ENCODE results near the gene RAPGEF4. TPM values are rescaled to one million over a fixed set of nuclear protein-coding genes. Genes with fewer than 3 reads are reported as not detected.

Gene RAPGEF4
- total and polyA plus RNA-seq, 9 of the 15 experiments (the other 6 are each of a cell fraction or from before 2014, with no cell fraction given), result 0.04 to 0.33 (median 0.13) TPM; not detected in 6

DNA sequence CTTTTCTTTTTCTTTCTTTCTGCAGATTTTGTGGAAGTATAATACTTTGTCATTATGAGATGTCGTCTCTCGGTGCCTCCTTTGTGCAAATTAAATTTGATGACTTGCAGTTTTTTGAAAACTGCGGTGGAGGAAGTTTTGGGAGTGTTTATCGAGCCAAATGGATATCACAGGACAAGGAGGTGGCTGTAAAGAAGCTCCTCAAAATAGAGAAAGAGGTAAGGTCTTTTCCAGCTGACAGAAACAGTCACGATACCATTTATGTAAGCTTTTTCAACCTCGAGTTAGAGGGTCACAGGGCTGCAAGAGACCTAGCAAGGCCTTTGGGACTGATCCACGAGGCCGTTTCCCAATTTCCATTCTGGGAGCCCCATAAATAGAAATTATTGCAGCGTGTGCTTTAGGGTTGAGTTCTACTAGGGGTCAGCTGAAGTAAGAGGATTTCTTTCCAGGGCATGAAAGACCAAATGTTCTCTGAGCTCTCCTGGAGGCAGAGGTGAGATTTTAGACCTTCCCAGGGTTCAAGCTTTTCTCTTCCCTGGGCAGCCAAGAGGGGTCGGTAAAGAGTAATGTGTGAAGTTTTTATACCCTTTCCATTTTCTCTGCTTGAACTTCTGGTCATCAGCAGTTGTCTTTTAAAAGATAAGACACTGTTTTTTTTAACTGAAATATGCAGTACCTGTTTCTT, 355.5 kb downstream of the RAPGEF4 start (continued):
- TF ChIP-seq, protein P1, sequence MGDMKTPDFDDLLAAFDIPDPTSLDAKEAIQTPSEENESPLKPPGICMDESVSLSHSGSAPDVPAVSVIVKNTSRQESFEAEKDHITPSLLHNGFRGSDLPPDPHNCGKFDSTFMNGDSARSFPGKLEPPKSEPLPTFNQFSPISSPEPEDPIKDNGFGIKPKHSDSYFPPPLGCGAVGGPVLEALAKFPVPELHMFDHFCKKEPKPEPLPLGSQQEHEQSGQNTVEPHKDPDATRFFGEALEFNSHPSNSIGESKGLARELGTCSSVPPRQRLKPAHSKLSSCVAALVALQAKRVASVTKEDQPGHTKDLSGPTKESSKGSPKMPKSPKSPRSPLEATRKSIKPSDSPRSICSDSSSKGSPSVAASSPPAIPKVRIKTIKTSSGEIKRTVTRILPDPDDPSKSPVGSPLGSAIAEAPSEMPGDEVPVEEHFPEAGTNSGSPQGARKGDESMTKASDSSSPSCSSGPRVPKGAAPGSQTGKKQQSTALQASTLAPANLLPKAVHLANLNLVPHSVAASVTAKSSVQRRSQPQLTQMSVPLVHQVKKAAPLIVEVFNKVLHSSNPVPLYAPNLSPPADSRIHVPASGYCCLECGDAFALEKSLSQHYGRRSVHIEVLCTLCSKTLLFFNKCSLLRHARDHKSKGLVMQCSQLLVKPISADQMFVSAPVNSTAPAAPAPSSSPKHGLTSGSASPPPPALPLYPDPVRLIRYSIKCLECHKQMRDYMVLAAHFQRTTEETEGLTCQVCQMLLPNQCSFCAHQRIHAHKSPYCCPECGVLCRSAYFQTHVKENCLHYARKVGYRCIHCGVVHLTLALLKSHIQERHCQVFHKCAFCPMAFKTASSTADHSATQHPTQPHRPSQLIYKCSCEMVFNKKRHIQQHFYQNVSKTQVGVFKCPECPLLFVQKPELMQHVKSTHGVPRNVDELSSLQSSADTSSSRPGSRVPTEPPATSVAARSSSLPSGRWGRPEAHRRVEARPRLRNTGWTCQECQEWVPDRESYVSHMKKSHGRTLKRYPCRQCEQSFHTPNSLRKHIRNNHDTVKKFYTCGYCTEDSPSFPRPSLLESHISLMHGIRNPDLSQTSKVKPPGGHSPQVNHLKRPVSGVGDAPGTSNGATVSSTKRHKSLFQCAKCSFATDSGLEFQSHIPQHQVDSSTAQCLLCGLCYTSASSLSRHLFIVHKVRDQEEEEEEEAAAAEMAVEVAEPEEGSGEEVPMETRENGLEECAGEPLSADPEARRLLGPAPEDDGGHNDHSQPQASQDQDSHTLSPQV (IDR thresholded peaks at IDR 0.05), result peak; percentile 73
- TF ChIP-seq THRA (IDR thresholded peaks at IDR 0.05) (no peak), SIX5 (IDR thresholded peaks at IDR 0.05; ENCODE audit: borderline replicate concordance in 1 of 2, insufficient read depth in 1 of 2, low read depth in 1 of 2, low read length in 2 of 2) (no peak), PTTG1 (tag; IDR thresholded peaks at IDR 0.05; ENCODE audit: low read depth) (no peak), ATF3 (IDR thresholded peaks at IDR 0.05) (no peak), ATF3 (CRISPR knock-in tag; conservative IDR thresholded peaks at IDR 0.05) (no peak), MXD1 (CRISPR knock-in tag; IDR thresholded peaks at IDR 0.05; ENCODE audit: borderline replicate concordance, poor library complexity, severe bottlenecking) (no peak), LEF1 (IDR thresholded peaks at IDR 0.05) (peak; percentile 74), MBD2 (IDR thresholded peaks at IDR 0.05; ENCODE audit: borderline replicate concordance, low read depth) (no peak), EHMT2 (IDR thresholded peaks at IDR 0.05) (no peak), RBM34 (IDR thresholded peaks at IDR 0.05; ENCODE audit: borderline replicate concordance, insufficient read depth, low read length) (no peak), PCBP2 (IDR thresholded peaks at IDR 0.05; ENCODE audit: low read depth, low read length, poor library complexity, severe bottlenecking) (no peak), U2AF2 (optimal IDR thresholded peaks at IDR 0.05; ENCODE audit: low read depth, low read length) (no peak), NFYB (IDR thresholded peaks at IDR 0.05; ENCODE audit: extremely low read depth, insufficient read length) (no peak), SRSF7 (optimal IDR thresholded peaks at IDR 0.05; ENCODE audit: low read depth, low read length) (no peak), MTF1 (CRISPR knock-in tag; IDR thresholded peaks at IDR 0.05; ENCODE audit: borderline replicate concordance) (no peak), KDM1A (IDR thresholded peaks at IDR 0.05) (0 out of 4 replicates have a peak, but pooled peaks of 1 of the 2 experiments have one; percentile 6), SIRT6 (IDR thresholded peaks at IDR 0.05; ENCODE audit: low read depth, low read length) (no peak), HBP1 (CRISPR knock-in tag; IDR thresholded peaks at IDR 0.05) (no peak)

Data from K562 (cell line).